ENCODE data around the gene ANKDD1B. TPM values are rescaled to one million over a fixed set of nuclear protein-coding genes. Genes with fewer than 3 reads are reported as not detected.

The ANKDD1B gene
- total RNA-seq, 1 experiment from 2014 or later = 0.10 TPM

GRCh38 chr5:75627801-75628200 lies 16.5 kb downstream of the ANKDD1B start:
- Histone ChIP-seq H3K27ac (ENCODE audit: low read length) (no peak overlapping the region), H3K36me3 (ENCODE audit: control insufficient read depth, insufficient read depth, low read length) (no peaks in the 10 kb centered on the region), H3K9me3 (ENCODE audit: control insufficient read depth, insufficient read depth, low read depth, low read length) (no peaks in the 10 kb centered on the region), H3K27me3 (ENCODE audit: control insufficient read depth, insufficient read depth, low read length) (no peaks in the 10 kb centered on the region), H3K4me3 (ENCODE audit: low read depth in 2 of 2, low read length in 2 of 2) (no peak overlapping the region), H3K4me1 (ENCODE audit: control insufficient read depth, insufficient read depth, low read length) (no peaks in the 10 kb centered on the region; the same call in 1 of the 2 replicates)
- ATAC-seq (no peak), DNase-seq (ENCODE audit: low read depth, low spot score) (no peak)
- TF ChIP-seq TCF7L2 (IDR thresholded peaks at IDR 0.05; ENCODE audit: low read depth, low read length) (no peak), CTCF (IDR thresholded peaks at IDR 0.05) (no peak), REST (IDR thresholded peaks at IDR 0.05; ENCODE audit: insufficient read depth in 1 of 2, low read depth in 2 of 2, low read length in 1 of 2) (no peak), POLR2AphosphoS5 (IDR thresholded peaks at IDR 0.05; ENCODE audit: low read depth, low read length) (no peak), SIN3A (IDR thresholded peaks at IDR 0.05; ENCODE audit: borderline replicate concordance, insufficient read depth, low read depth, low read length) (no peak)
- ChIA-PET POLR2A (no interaction called here), CTCF (no interaction called here)
- in situ Hi-C loops (cut with HindIII; ENCODE audit: low pct_unique_long_range_greater_than_20kb, low sequenced_read_pairs) (no loop called here), intact Hi-C loops (cut with micrococcal nuclease; ENCODE audit: unreplicated experiment) (no loop called here)
- BruUV-seq (replicated peaks) = no TSS peak

GRCh38 chr5:75630875-75631274 lies 19.6 kb downstream of the ANKDD1B start:
- CTCF ChIA-PET = no interaction called here
- in situ Hi-C loops (cut with HindIII; ENCODE audit: low pct_unique_long_range_greater_than_20kb, low sequenced_read_pairs) (no loop called here), intact Hi-C loops (cut with micrococcal nuclease; ENCODE audit: unreplicated experiment) (no loop called here)
- no peaks in the 10 kb centered on the region for H3K9me3 ChIP-seq (ENCODE audit: control insufficient read depth, insufficient read depth, low read depth, low read length)
- ATAC-seq (no peak), DNase-seq (ENCODE audit: low read depth, low spot score) (no peak)
- H3K4me3 ChIP-seq (ENCODE audit: low read depth in 2 of 2, low read length in 2 of 2) = no peak overlapping the region
- no peak overlapping the region for H3K27ac ChIP-seq (ENCODE audit: low read length)
- no peaks in the 10 kb centered on the region for H3K27me3 ChIP-seq (ENCODE audit: control insufficient read depth, insufficient read depth, low read length)
- POLR2A ChIA-PET = no interaction called here
- H3K36me3 ChIP-seq (ENCODE audit: control insufficient read depth, insufficient read depth, low read length) = no peaks in the 10 kb centered on the region
- no TSS peak for BruUV-seq (replicated peaks)
- TF ChIP-seq POLR2AphosphoS5 (IDR thresholded peaks at IDR 0.05; ENCODE audit: low read depth, low read length) (no peak), SIN3A (IDR thresholded peaks at IDR 0.05; ENCODE audit: borderline replicate concordance, insufficient read depth, low read depth, low read length) (no peak), TCF7L2 (IDR thresholded peaks at IDR 0.05; ENCODE audit: low read depth, low read length) (no peak)
- H3K4me1 ChIP-seq (ENCODE audit: control insufficient read depth, insufficient read depth, low read length) = no peaks in the 10 kb centered on the region

- in situ Hi-C loops (cut with HindIII; ENCODE audit: low pct_unique_long_range_greater_than_20kb, low sequenced_read_pairs) = no loop called here
- TF ChIP-seq SIN3A (IDR thresholded peaks at IDR 0.05; ENCODE audit: borderline replicate concordance, insufficient read depth, low read depth, low read length) (no peak), CTCF (IDR thresholded peaks at IDR 0.05) (no peak), REST (IDR thresholded peaks at IDR 0.05; ENCODE audit: insufficient read depth in 1 of 2, low read depth in 2 of 2, low read length in 1 of 2) (no peak), TCF7L2 (IDR thresholded peaks at IDR 0.05; ENCODE audit: low read depth, low read length) (no peak), POLR2AphosphoS5 (IDR thresholded peaks at IDR 0.05; ENCODE audit: low read depth, low read length) (no peak)
- no peak for DNase-seq (ENCODE audit: low read depth, low spot score)
- intact Hi-C loops (cut with micrococcal nuclease; ENCODE audit: unreplicated experiment) = no loop called here
- ChIA-PET CTCF (no interaction called here), POLR2A (no interaction called here)
- ATAC-seq = no peak
- H3K27me3 ChIP-seq (ENCODE audit: control insufficient read depth, insufficient read depth, low read length) = no peaks in the 10 kb centered on the region
- H3K27ac ChIP-seq (ENCODE audit: low read length) = no peak overlapping the region
- H3K36me3 ChIP-seq (ENCODE audit: control insufficient read depth, insufficient read depth, low read length) = no peaks in the 10 kb centered on the region
- no peaks in the 10 kb centered on the region for H3K4me1 ChIP-seq (ENCODE audit: control insufficient read depth, insufficient read depth, low read length)
- BruUV-seq (replicated peaks) = no TSS peak
- H3K9me3 ChIP-seq (ENCODE audit: control insufficient read depth, insufficient read depth, low read depth, low read length) = no peaks in the 10 kb centered on the region
- H3K4me3 ChIP-seq (ENCODE audit: low read depth in 2 of 2, low read length in 2 of 2) = no peak overlapping the region
Observed at GRCh38 chr5:75632321-75632720, 21.1 kb downstream of the ANKDD1B start.

Measured in Panc1 (cell line).